Vagina (tissue), 2 donors: ENCODE results near the gene WDR11.

Experiments
- CTCF ChIP-seq, 3 experiments: fragments of 450-650 bp in 2 of 3; fragments of 200-600 bp in 1 of 3; sonication (generic) in 1 of 3; IDR thresholded peaks; one replicate each; pipeline ENCODE4 v1.5.1; 2017 to 2019; ENCODE audit warnings: antibody characterized with exemption in 3 of 3, mild to moderate bottlenecking in 2 of 3, moderate library complexity in 2 of 3
- POLR2AphosphoS5 ChIP-seq, 2 donors: sonication (generic); formaldehyde crosslinking; IDR thresholded peaks; one replicate each; pipeline ENCODE4 v1.9.0; 2017; ENCODE audit warnings: antibody characterized with exemption in 2 of 2, mild to moderate bottlenecking in 2 of 2, low read depth in 1 of 2; ENCODE audit not compliant: insufficient read depth in 1 of 2

- TF ChIP-seq CTCF (IDR thresholded peaks at IDR 0.05) (no peak), POLR2AphosphoS5 (IDR thresholded peaks at IDR 0.05; ENCODE audit: insufficient read depth in 1 of 2, low read depth in 1 of 2) (no peak)
These were observed 19.1 kb upstream of the WDR11 start for GRCh38 chr10:120832106-120832505.
